HG02885 (cell line): Measurements from ENCODE around the gene HNF1B.

Experiments
- ATAC-seq: cut with Tn5 transposase; IDR thresholded peaks from one replicate; pipeline ENCODE4 v1.9.1; 2021; ENCODE audit warnings: mild to moderate bottlenecking; ENCODE audit not compliant: unreplicated experiment, poor library complexity

Gene HNF1B

DNA sequence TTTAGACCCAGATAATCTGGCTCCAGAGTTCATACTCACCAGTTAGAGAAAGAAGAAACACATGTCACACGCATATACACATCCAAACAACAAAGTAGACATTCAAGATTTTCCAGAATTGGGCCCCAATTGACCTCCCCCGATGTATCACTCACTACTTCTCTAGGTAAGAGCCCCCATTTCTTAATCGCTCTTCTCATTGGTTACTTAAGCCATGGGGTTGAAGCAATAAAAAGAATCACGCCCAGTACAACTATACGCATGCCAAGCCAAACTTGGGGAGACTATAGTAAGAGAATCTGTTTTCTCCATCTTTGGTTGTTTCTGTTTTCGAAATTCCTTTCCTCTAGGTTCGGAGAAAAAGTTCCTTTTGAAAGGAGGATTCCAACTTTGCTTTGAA is 102.2 kb downstream of the HNF1B start:
- no peak for ATAC-seq

DNA sequence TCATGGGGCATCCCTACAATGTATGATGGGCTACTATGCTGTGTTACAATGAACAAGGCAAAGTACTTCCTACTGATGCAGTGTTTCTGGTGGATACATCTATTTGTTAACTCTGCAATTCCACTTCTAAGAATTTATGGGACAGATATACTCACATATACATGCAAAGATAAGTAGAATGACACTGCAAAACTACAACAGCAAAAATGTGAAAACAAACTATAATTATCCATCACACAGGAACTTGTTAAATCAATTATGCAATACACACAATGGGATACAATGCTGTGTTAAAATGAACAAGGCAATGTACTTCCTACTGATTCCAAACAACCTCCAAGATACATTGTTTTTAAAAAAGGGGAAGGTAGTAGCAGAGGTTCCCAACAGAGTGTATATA is 104.8 kb downstream of the HNF1B start:
- ATAC-seq: no peak

DNA sequence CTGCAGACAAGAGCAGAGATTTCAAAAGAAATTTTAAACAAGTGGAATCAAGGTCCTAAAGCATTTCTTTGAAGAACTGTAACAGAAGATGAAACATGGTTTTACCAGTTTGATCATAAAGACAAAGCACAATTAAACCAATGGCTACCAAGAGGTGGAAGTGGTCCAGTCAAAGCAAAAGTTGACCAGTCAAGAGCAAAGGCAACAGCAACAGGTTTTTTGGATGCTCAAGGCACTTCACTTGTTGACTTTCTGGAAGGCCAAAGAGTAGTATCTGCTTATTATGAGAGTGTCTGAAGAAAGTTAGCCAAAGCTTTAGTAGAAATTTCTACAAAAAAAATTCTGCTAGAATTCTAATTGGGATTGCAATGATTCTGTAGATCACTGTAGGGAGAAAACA is 106.9 kb downstream of the HNF1B start:
- ATAC-seq: no peak
